ENCODE measurements around the gene ALG1. TPM values are rescaled to one million over a fixed set of nuclear protein-coding genes. Genes with fewer than 3 reads are reported as not detected.

The ALG1 gene
- total and polyA plus RNA-seq, 2 of the 13 experiments (the other 11 are each of a cell fraction or from before 2014, with no cell fraction given) = 43.3 to 75.6 TPM

DNA sequence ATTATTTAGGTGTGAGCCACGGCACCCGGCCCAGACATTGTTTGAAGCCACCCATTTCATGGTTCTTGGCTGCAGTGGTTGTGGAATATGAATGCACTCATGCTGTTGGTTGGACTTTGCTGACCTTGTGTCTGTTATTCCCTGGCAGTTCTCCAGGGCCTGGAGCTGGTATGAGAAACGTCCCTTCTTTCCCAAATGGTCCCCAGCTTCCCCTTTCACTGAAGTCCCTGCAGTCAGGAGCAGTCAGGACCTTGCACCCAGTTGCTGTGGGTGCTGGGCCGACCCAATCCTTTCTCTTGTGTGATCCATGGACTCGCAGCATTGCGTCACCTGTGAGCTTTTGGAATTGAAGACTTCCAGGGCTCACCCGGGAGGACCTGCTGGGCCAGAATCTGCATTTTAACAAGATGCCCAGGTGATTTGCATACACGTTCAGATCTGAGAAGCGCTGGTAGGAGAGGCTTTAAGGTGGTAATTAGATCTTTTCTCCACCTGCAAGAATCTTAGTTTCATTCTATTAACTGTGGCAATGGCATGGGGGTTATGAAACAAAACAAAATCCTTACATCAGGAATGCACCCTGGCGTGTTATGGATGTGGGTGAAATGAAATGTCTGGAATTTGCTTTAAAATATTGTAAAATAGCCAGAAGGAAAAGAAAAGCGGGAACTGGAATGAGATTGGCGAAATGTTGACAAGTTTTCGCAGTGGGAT, 63.3 kb downstream of the ALG1 start (continued):
- TF ChIP-seq, protein P1, sequence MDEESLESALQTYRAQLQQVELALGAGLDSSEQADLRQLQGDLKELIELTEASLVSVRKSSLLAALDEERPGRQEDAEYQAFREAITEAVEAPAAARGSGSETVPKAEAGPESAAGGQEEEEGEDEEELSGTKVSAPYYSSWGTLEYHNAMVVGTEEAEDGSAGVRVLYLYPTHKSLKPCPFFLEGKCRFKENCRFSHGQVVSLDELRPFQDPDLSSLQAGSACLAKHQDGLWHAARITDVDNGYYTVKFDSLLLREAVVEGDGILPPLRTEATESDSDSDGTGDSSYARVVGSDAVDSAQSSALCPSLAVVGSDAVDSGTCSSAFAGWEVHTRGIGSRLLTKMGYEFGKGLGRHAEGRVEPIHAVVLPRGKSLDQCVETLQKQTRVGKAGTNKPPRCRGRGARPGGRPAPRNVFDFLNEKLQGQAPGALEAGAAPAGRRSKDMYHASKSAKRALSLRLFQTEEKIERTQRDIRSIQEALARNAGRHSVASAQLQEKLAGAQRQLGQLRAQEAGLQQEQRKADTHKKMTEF (CRISPR knock-in tag; IDR thresholded peaks at IDR 0.05) = peak; percentile 86
- TF ChIP-seq, protein P2, sequence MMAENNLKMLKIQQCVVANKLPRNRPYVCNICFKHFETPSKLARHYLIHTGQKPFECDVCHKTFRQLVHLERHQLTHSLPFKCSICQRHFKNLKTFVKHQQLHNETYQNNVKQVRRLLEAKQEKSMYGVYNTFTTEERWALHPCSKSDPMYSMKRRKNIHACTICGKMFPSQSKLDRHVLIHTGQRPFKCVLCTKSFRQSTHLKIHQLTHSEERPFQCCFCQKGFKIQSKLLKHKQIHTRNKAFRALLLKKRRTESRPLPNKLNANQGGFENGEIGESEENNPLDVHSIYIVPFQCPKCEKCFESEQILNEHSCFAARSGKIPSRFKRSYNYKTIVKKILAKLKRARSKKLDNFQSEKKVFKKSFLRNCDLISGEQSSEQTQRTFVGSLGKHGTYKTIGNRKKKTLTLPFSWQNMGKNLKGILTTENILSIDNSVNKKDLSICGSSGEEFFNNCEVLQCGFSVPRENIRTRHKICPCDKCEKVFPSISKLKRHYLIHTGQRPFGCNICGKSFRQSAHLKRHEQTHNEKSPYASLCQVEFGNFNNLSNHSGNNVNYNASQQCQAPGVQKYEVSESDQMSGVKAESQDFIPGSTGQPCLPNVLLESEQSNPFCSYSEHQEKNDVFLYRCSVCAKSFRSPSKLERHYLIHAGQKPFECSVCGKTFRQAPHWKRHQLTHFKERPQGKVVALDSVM (CRISPR knock-in tag; IDR thresholded peaks at IDR 0.05) = peak; percentile 72
- TF ChIP-seq TRIM24 (CRISPR knock-in tag; IDR thresholded peaks at IDR 0.05) (peak; percentile 94), ZNF121 (CRISPR knock-in tag; IDR thresholded peaks at IDR 0.05) (peak; percentile 52), ELF3 (CRISPR knock-in tag; IDR thresholded peaks at IDR 0.05) (peak; percentile 85), ARNTL (CRISPR knock-in tag; IDR thresholded peaks at IDR 0.05) (0 out of 2 replicates have a peak, but pooled peaks have one; percentile 44), ZNF225 (CRISPR knock-in tag; IDR thresholded peaks at IDR 0.05) (peak; percentile 83), EHMT2 (IDR thresholded peaks at IDR 0.05; ENCODE audit: borderline replicate concordance, low read depth, low read length) (peak; percentile 72; the same call in 1 of the 2 replicates), ADNP (CRISPR knock-in tag; IDR thresholded peaks at IDR 0.05) (peak; percentile 84; the same call in 1 of the 2 replicates), ZNF567 (CRISPR knock-in tag; IDR thresholded peaks at IDR 0.05; ENCODE audit: borderline replicate concordance) (peak; percentile 98), SALL1 (CRISPR knock-in tag; IDR thresholded peaks at IDR 0.05) (peak; percentile 98), HMG20A (CRISPR knock-in tag; IDR thresholded peaks at IDR 0.05; ENCODE audit: borderline replicate concordance) (peak; percentile 73; the same call in 1 of the 2 replicates), POGZ (CRISPR knock-in tag; IDR thresholded peaks at IDR 0.05) (peak; percentile 83), MEF2D (CRISPR knock-in tag; IDR thresholded peaks at IDR 0.05) (peak; percentile 91), ZNF598 (CRISPR knock-in tag; IDR thresholded peaks at IDR 0.05; ENCODE audit: borderline replicate concordance) (peak; percentile 93; the same call in 1 of the 2 replicates), PHF21A (CRISPR knock-in tag; IDR thresholded peaks at IDR 0.05) (peak; percentile 98; the same call in 1 of the 2 replicates), WIZ (CRISPR knock-in tag; IDR thresholded peaks at IDR 0.05) (peak; percentile 92), FOXC1 (CRISPR knock-in tag; IDR thresholded peaks at IDR 0.05; ENCODE audit: borderline replicate concordance) (peak; percentile 87), SKI (IDR thresholded peaks at IDR 0.05; ENCODE audit: partially characterized antibody) (peak; percentile 27), ZNF777 (CRISPR knock-in tag; IDR thresholded peaks at IDR 0.05) (peak; percentile 32; the same call in 1 of the 2 replicates), ERF (CRISPR knock-in tag; IDR thresholded peaks at IDR 0.05) (peak; percentile 67; the same call in 1 of the 2 replicates), ZNF12 (CRISPR knock-in tag; IDR thresholded peaks at IDR 0.05) (peak; percentile 84), RAD21 (CRISPR knock-in tag; IDR thresholded peaks at IDR 0.05) (peak; percentile 62; the same call in 1 of the 2 replicates), ESRRA (CRISPR knock-in tag; IDR thresholded peaks at IDR 0.05; ENCODE audit: low read depth) (peak; percentile 81; the same call in 1 of the 2 replicates), HOXA3 (CRISPR knock-in tag; IDR thresholded peaks at IDR 0.05) (peak; percentile 94), CHD4 (IDR thresholded peaks at IDR 0.05; ENCODE audit: borderline replicate concordance, low read length) (peak; percentile 61; the same call in 1 of the 2 replicates), ZNF451 (CRISPR knock-in tag; IDR thresholded peaks at IDR 0.05) (peak; percentile 75; the same call in 1 of the 2 replicates)
- TF ChIP-seq, protein P3, sequence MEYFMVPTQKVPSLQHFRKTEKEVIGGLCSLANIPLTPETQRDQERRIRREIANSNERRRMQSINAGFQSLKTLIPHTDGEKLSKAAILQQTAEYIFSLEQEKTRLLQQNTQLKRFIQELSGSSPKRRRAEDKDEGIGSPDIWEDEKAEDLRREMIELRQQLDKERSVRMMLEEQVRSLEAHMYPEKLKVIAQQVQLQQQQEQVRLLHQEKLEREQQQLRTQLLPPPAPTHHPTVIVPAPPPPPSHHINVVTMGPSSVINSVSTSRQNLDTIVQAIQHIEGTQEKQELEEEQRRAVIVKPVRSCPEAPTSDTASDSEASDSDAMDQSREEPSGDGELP (IDR thresholded peaks at IDR 0.05; ENCODE audit: borderline replicate concordance, low read depth) = peak; percentile 56; the same call in 1 of the 2 replicates
